ENCODE data around the gene HDAC3.
"Not testable (repeated sequence)": the region's sequence is repeated elsewhere in the genome, so short reads cannot be mapped to it uniquely, and the experiment has no call there.

Gene HDAC3

DNA sequence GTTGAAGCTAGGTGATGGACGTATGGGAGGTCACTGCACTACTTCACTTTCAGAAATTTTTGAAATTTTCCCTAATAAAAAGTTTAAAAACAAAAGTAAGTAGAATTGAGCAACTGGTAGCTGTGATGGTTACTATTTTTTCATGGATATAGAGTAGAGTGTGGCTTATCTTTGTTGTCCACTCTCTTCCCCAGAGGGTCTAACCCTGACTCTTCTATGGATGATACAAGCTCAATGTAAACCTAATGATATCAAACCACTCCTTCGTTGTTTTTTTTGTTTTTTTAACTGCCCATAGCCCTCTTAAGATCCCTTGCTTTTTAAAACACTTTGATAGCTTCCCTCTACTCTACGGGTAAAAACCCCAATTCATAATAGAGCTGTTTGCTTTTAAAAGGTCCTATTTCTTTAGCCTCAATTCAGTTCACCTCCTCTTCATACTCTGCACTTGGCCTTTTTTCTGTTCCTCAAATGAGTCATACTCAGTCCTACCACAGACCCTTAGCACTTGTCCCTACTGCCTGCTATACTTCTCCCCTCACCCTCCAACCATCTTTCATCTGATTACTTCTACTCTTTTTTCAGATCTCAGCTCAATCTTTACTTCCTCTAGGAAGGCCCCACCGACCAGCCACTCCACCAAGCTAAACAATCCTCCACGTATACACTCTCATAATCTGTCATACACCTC, 2.6 kb downstream of the HDAC3 start:
- peak; percentile 76 for DNase-seq

DNA sequence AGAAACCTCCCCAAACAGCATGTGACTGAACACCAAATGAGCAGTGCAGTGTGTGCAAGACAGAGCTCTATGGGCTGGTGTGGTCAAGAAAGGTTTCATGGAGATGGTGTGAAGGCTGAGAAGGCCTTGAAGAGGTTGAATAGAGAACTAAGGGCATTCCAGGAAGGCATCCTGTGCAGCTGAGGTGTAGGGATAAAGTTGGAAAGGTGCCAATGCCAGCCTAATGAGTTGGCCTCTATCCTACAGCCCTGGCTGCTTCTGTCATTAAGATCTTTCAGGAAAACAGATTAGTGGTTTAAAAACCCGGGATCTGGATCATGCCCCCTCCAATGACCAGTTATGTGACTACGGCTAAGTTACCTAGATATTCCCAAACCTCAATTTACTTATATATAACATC, 4.0 kb downstream of the HDAC3 start:
- DNase-seq: no peak

DNA sequence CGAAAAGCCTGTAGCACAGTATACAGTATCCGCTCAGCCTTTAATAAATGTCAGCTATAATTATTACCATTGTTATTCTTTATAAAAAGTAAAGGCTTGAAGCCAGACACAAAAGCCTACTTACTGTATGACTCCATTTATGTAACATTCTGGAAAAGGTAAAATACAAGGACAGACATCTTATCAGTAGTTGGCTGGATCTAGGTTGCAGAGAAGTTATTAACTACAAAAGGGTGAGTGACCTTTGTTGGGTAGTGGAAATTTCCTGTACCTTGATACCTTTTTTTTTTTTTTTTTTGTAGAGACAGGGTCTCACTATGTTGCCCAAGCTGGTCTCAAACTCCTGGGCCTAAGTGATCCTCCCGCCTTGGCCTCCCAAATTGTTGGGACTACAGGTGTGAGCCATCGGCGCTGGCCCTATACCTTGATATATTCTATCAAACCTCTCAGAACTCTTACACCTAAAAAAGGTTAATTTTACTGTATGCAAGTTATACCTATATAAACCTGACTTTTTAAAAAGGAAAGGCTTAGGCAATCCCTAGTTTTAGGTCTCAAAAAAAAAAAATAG, 6.0 kb downstream of the HDAC3 start:
- no peak for DNase-seq

DNA sequence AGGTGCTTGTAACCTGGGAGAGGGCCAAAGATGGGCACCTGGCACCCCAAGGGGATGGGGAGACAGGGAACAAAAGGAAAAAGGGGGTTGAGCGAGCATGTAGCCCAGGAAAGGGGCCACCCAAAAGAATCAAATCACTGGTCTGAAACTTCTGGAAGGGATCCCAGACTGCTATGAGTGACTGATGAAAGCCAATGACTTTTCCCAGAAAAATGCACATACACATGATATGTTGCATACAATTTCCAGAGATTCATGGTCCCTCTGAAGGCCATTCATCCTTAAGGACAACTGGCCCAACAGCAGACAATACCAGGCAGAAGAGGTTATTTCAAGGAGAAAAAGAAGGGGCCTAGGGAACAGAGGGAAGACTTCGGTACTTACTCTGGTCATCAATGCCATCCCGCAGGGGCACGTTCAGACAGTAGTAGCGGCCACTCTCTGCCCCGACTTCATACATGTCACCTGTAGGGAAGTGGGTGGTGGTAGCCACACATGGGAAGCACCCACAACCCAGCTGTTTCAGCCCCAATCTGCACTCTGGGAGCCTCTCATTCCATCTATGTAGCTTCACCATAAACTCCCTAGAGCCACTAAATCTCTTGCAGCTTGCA, 8.4 kb downstream of the HDAC3 start:
- no peak for DNase-seq

DNA sequence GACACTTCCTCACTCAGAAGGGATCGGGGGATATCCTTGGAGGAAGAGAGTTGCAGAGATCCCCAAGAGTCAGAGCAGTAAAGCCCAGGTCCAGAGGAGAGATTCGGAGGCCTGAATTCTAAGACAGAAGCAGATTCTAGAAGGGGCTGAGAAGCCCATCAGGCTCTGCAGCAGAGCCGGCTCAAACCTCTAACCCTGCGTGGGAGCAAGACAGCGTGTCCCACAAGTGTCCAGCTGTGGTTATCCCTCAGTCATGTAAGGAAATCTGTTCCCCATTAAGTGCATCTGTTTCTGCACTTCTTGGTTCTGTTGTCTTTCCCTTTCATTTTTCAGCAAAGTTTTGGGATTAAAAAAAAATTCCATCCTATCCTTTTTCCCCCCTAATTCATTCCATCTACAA, 13.0 kb downstream of the HDAC3 start:
- DNase-seq: no peak

DNA sequence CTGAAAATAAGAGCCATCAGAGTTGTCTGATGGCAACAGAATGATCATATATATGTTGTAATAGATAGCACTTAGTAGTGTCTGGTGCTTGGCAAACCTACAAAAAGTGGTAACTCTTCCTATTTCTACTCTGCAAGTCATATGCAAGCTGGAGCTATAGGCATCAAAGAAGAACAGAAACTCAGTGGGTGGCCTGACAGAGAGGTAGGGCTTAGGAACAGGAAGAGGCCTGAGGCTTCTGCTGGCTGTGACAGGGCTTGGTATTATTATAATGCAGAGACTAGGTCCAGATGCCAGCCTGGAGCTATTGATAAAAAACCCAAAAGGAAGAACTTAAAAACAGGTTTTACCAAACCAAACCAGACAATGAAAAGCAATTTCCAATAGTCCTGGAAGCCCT, 13.5 kb downstream of the HDAC3 start:
- no peak for DNase-seq

DNA sequence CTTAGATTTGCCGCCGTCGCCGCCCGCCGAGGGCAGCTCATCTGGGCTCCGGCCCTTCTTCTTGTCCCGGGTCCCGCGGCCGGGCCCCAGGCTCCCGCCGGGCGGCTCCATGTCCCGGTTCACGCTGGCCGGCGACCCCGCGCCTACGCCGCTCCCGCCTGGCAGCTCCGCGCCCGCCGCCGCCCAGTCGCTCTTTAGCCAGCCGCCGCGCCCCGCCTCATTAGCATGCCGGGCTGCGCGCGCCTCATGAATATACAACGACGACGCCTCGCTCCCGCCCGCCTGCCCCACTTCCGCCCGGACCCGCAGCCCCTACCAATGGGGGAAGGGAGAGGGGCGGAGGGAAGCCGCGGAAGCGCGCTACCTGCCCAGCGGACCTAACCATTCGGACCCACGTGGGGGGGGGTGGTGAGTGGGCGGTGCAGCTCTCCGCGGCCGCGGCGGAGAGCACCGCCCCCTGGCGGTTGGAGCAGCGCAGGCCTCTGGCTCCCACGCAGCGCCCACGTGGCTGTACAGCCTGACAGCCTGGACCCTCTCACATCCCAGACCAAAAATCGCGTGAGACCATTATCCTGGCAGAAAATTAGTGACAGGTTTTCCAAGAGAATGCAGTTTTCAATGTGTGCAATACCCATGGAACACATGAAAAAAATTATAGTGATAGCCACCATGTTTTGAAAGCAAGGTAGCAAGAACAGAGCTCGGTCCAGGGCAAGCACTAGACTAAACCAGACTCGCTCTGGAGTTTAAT, 17.7 kb downstream of the HDAC3 start, which contains the start of gene DIAPH1:
DIAPH1 (minus strand) TSS at position 197 of the 751 bp plus-strand sequence; CDS start at position 111, 86 bp downstream.
- DNase-seq: peak; percentile 98

DNA sequence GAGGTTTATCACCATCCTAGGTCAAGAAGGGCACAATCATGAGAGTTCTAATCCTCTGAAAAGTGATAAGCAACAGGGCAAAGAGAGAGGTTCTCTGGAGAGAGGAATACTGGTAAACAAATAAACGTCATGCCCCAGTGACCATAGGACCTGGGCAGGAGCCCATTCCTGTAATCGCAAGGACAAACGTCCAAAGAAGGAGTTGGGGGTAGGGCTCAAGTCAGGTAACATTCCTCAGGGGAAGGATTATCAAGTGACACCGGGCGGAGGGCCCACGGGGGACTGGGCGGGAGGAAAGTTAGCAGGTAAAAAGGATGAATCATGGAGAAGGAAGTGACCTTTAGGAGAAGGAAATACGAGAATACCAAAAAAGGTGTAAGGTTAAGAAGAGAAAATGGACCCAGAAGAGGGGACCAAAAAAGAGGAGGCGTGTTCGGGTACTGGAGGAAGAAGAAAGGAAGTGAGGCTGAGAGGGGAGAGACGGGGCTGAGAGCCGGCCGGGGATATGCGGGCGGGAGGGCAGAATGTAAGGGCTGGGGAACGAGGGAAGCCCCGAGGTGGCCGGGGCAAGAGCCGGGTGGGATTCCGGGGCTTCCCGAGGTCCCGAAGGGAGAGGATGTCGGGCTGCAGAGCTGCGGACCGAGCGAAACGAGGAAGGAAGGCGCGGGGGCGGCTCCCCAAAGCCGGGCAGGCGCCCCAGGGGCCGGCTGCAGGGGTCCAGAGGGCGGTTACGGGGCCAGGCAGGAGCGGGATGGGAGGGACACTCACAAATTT, 18.4 kb downstream of the HDAC3 start:
- DNase-seq: peak; percentile 82

DNA sequence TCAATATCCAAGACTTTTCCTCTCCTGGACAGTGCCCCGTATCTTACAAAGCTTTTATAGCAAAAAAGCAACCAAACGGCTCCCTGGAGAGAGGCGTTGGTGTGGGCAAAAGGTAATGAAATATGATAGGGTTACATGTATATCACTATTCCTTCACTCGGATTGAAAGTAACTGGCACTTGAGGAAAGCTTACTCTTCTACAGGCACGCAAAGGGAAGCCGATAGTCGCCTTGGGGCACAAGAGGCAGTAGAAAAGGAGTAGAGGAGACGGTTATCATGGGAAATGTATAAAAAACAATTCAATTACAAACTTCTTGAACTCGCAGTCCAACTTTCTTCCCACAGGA, 19.0 kb downstream of the HDAC3 start:
- peak; percentile 73 for DNase-seq

DNA sequence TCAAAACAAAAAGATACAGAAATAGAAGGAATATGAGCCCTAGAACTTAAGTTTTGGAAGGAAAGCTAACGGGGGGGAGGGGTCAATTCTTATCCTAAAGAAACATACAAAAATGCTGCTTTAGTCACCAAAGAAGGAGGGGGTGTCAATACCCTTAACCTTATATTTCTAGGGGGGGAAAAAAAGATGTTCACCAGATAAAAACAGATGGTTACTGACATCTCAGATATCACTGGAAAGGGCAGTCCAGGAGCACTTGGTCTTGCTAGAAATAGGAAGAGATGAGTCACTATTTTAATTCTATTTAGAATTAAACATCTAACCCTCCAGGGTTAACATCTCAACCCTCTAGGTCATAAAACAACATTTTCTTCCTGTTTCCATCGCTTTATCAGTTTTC, 19.5 kb downstream of the HDAC3 start:
- peak; percentile 59 for DNase-seq

DNA sequence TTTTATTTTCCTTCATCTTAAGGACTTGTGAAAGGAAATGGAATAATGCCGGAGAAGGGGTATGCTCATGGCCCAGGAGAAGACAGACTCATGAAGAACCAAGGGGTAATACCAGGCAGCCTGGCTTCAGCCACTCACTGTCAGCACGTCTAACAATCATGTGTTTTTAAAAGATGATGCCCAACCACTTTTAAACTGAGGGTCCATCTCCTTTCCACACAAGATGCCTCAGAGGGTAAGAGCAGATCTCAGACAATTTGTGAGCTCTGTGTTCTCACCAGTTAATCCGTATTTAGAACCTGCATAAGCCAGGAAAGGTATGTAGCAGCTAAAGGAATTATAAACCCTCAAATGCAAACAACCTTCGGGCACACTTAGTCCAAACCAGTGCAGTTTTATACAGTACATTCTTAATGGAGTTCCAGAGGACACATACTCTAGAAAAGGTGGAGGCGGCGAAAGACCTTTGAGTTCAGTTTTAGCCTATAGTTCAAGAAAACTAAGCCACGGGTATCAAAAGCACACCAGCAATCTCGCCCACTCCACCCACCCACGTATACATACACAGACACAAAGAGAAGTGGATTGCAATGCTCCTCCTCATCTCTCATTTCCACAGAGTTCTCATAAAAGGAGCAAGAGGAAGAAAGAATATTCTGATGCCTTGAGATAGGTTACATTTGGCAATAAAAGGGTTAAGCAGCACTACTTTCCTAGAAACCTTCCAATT, 20.5 kb downstream of the HDAC3 start:
- peak; percentile 47 for DNase-seq

DNA sequence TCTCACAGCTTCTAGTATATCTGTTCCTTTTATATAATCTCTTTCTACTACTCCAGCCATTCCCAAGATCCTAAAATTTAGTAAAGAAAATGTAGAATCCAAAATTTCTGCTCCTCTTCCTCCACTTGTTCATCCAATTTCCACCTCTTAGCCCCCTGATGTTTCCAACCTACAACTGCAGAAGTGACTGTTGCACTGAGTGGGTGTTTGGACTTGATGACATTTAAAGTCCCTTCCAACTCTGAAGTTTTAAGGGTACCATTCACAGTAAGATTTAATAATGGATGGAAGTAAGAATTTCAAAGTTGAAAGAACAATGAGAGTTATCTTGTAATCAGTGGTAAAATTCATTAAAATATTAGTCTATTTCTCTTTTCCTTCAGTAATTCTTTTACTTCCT, 23.3 kb downstream of the HDAC3 start:
- peak; percentile 46 for DNase-seq

DNA sequence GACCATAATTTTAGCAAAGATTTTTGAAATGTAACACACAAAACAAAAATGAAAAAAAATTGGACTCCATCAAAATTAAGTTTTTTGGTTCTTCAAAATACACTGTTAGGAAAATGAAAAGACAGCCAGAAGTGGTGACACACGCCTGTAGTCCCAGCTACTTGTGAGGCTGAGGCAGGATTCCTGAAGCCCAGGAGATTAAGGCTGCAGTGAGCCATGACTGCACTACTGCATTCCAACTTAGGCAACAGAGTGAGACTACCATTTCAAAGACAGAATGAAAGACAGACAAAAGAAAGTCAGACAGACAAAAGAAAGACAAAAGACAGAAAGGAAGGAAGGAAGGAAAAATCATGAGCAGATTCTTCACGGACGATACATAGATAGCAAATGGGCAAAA, 25.4 kb downstream of the HDAC3 start:
- DNase-seq: no peak

DNA sequence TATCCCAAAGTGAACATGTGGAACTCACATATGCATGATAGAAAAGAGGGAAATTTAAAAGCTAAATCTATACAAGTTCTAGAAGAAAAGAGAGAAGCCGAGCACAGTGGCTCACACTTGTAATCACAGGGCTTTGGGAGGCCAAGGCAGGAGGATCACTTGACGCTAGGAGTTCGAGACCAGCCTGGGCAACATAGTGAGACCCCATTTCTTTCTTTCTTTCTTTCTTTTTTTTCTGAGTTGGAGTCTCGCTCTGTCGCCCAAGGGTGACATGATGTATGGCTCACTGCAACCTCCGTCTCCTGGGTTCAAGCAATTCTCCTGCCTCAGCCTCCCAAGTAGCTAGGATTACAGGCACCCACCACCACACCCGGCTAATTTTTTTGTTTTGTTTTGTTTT, 26.7 kb downstream of the HDAC3 start:
- not testable (repeated sequence) for DNase-seq

DNA sequence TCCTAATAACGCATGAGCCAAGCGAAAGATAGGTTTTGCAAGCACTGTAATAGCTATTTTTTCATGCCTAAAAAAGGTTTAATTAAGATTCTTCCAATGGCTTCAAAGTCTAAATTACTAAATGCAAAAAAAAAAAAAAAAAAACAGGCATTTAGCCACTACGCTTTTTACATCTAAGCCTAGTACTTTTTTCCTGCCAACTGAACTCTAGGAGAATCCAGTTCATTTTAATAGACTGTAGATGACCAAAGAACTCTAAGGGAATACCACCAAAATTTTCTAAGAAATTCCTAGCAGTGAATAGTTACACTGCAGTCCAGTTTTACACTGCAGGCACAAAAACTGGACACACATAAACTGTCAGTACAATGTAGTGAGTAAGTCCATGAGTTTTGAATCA, 27.6 kb downstream of the HDAC3 start:
- DNase-seq: no peak

DNA sequence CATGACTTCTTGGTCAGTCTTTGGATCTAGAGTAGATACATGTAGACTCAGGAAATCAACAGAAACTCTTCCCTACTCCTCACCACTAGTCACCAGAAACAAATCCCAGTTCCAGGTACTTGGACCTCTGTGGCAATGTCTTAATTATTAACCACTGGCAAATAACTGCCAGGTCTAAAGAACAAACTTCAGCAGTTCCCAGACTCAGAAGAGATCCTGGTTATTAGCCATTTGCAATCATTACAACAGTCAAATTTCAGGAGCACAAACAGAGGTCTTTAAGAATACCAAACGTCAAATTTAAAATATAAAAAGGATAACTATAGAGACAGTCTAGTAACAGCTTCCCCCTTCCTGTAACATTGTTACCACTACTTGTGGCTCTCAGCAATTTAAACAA, 28.1 kb downstream of the HDAC3 start:
- DNase-seq: no peak

DNA sequence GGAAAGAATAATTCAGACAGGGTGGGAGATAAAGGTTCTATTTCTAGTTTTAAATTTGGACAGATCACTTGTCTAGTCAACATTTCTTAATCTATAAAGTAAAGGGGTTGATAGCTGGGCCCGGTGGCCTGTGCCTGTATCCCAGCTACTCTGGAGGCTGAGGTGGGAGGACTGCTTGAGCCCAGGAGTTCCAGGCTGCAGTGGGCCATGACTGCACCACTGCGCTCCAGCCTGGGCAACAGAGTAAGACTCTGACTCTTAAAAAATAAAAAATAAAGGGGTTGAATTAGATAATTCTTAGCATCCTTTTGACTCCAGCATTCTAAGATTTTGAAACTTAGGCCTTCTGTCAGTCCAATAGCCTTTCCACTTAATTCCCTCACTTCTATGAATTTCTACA, 28.6 kb downstream of the HDAC3 start:
- peak; percentile 57 for DNase-seq

DNA sequence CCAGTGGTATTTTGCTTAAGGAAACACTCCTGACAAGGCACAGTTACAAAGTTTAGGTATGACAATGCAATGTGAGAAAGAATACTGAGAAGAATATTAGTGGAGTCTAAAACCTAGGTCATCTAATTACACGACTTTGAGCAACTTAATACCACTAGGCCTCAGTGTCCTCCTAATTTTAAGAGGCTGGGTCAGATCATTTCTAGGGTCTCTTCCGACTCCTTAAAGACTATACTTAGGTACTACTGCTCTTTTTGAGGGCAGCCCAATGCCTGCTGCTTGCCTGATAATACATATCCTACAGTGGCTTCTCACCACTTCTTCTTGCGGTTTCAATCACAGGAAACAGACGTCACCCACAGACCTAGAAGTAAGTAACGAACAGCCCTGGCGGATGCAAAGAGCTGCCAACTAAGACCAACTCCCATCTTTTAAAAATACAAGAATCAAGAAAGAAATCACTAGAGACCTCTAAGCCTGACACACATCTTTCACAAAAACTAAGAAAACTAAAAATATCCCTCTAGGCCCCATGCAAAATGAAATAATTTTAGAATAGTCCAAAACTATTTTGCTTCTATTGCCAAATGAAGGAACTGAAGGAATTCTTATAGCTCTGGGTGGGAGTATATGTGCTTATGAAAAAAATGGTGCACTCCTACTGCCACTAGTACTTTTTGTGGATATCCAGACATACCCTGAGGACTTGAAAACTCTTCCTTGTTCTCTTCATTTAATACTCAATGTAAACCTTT, 30.9 kb downstream of the HDAC3 start:
- DNase-seq: peak; percentile 97

DNA sequence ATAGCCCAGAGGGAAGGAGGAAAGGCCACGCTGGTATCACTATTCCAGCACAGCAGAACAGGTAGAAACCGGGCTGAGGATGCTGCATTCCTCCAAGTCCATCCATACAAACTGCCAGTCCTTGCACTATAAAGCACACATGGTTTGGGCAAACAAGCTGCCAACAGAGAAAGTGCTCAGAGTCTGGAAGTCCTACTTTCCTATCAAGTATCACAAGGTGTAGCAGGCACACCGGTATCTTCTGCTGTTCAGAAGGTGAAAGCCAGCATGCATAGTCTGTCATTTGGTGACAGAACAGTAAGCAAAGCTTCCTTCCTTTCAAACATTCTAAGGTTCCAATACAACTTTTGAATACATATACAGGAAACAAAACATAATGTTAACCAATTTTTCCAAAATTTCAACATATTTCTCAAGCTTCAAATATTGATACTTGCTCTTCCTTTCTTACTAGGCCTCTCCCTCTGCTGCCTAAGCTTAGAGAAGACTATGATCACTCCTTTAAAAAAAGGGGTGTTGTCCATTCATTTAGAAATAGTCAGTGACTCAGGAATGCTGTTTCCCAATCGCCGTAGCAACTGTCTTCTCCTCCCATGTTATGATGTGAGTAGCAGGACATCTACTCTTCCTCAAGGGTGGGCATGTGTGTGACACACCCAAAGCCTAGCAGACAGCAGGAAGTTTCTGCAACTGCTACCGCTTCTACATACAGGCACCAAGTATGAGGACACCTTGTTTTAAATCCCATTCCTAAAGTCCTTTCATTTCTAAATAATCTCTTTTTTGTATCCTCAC, 32.5 kb downstream of the HDAC3 start:
- peak; percentile 84 for DNase-seq

DNA sequence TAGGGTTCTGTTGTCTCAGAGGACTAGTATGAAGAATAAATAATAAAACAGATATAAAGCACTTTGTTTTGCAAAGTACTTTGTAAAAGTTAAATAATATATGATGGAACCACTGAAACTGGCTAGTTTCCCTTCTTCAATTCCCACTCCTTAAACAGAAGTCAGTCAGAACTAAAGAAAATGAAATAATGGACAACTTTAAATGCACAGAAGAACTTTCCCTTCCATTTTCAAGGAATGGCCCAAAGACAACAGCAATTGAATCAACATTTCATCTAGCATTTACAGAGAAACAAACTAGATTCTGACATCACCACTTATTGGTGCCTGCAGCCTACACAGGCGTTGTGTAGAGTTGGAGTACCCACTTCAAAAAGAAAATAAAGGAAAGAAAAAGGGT, 34.0 kb downstream of the HDAC3 start:
- no peak for DNase-seq
